ENCODE data around the gene ZNF892.

DNA sequence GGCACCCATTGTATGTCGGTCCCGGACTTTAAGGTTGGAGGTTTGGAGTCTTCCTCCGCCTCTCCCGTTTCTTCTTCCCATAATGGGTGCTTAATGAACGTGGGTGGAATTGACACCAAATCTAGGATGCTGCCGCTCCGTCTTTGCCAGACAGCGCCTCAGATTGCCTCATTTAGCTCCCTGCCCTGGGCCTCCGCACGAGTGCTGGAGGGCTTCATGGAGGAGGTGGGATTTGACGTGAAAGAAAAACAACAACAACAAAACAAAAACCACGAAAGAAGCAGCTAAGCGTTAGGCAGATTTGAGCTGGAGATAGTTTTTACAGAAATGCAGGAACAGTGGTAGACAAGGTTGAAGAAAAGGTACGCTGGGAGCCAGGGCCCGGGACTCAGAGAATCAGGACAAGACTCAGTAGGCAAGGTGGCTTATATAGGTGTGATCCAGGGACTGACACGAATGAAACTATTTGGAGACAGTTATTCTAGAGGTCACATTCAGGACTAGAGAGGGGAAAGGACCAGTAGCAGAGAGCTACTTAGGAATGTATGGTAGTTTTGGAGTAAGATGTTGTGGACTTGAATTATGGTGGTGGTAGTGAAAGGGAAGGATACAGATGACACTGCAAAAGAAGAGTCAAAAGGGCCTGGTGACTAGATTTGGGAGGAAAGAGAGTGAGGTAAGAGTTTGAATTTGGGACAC lies 41.1 kb upstream of the ZNF892 start:
- TF ChIP-seq, protein P1, sequence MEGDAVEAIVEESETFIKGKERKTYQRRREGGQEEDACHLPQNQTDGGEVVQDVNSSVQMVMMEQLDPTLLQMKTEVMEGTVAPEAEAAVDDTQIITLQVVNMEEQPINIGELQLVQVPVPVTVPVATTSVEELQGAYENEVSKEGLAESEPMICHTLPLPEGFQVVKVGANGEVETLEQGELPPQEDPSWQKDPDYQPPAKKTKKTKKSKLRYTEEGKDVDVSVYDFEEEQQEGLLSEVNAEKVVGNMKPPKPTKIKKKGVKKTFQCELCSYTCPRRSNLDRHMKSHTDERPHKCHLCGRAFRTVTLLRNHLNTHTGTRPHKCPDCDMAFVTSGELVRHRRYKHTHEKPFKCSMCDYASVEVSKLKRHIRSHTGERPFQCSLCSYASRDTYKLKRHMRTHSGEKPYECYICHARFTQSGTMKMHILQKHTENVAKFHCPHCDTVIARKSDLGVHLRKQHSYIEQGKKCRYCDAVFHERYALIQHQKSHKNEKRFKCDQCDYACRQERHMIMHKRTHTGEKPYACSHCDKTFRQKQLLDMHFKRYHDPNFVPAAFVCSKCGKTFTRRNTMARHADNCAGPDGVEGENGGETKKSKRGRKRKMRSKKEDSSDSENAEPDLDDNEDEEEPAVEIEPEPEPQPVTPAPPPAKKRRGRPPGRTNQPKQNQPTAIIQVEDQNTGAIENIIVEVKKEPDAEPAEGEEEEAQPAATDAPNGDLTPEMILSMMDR (conservative IDR thresholded peaks at IDR 0.05; ENCODE audit: low read depth, low read length): no peak
- no peak for TF ChIP-seq EZH2 (IDR thresholded peaks at IDR 0.05; ENCODE audit: low read length, unreplicated experiment)
- TF ChIP-seq EZH2phosphoT487 (IDR thresholded peaks at IDR 0.05; ENCODE audit: borderline replicate concordance, low read length): no peak

Data from PC-3 (cell line).